Lung (tissue), 16 donors: ENCODE results near the gene LRRC10. TPM values are rescaled to one million over a fixed set of nuclear protein-coding genes. Genes with fewer than 3 reads are reported as not detected.

Experiments
- ATAC-seq: fragments of 200-7000 bp; cut with Tn5 transposase; one replicate; pipeline ENCODE4 v1.9.1; 2020; ENCODE audit warnings: moderate number of reproducible peaks; ENCODE audit not compliant: insufficient read depth, low FRiP score
- DNase-seq, 3 donors: peaks; one replicate each; pipeline ENCODE4 v3.0.0-alpha.2; 2013 to 2017
- H3K27ac ChIP-seq, 2 donors: one replicate each; pipeline ENCODE4 v1.5.1; 2013; ENCODE audit warnings: mild to moderate bottlenecking in 2 of 2, moderate library complexity in 2 of 2, control low read depth in 1 of 2, inconsistent platforms in 1 of 2, low read depth in 1 of 2, low read length in 1 of 2
- H3K27me3 ChIP-seq, 3 donors: one replicate each; pipeline ENCODE4 v1.5.1; 2013; ENCODE audit warnings: low read length in 2 of 3; ENCODE audit not compliant: control insufficient read depth in 3 of 3, insufficient read depth in 3 of 3
- H3K36me3 ChIP-seq, 4 donors: one replicate each; pipeline ENCODE4 v1.5.1; 2013; ENCODE audit warnings: low read length in 4 of 4, mild to moderate bottlenecking in 1 of 4, moderate library complexity in 1 of 4; ENCODE audit not compliant: control insufficient read depth in 4 of 4, insufficient read depth in 4 of 4
- H3K4me1 ChIP-seq, 5 donors: one replicate each; pipeline ENCODE4 v1.5.1; 2013; ENCODE audit warnings: low read length in 5 of 5, mild to moderate bottlenecking in 2 of 5, moderate library complexity in 1 of 5; ENCODE audit not compliant: control insufficient read depth in 5 of 5, insufficient read depth in 5 of 5
- H3K4me3 ChIP-seq: one replicate; pipeline ENCODE4 v1.5.1; 2013; ENCODE audit warnings: mild to moderate bottlenecking, control low read depth, moderate library complexity
- H3K9ac ChIP-seq, 2 donors: one replicate each; pipeline ENCODE4 v1.5.1; 2013; ENCODE audit warnings: low read length in 2 of 2, control low read depth in 1 of 2; ENCODE audit not compliant: insufficient read depth in 1 of 2
- H3K9me3 ChIP-seq, 4 donors: one replicate each; pipeline ENCODE4 v1.5.1; 2013; ENCODE audit warnings: low read length in 3 of 4, mild to moderate bottlenecking in 1 of 4, moderate library complexity in 1 of 4; ENCODE audit not compliant: control insufficient read depth in 4 of 4, insufficient read depth in 3 of 4
- CTCF ChIP-seq: IDR thresholded peaks from 2 replicates; pipeline ENCODE4 v1.5.1; 2012; ENCODE audit warnings: mild to moderate bottlenecking; ENCODE audit errors: control extremely low read depth, extremely low read depth
- WGBS, 2 donors: extraction: QIAGEN DNeasy Blood & Tissue Kit; methylation state at CpG; one replicate each; pipeline ENCODE4 v1.1.7; 2013; 5-methylcytosine and 5-hydroxymethylcytosine counted together
- long read RNA-seq, 5 donors: transcript quantifications; one replicate each; lab custom pipeline, GENCODE V29; 2026
- polyA plus RNA-seq, 2 donors: library from polyadenylated mRNA; stranded (reverse); fragments of 200-250 nt; gene quantifications; one replicate each; pipeline ENCODE4 v1.2.1, GENCODE V29; 2013
- total RNA-seq, 2 donors: library from RNA; depleted of rRNA in 1 of 2; stranded (reverse); fragments of >200 nt in 1 of 2; gene quantifications; one replicate each; pipeline ENCODE4 v1.2.1, GENCODE V29; 2014 to 2021
- donor health status: control.
- donor health status: control.
- donor health status: Bipolar disorder and iron deficiency.
- donor health status: healthy.
- donor health status: DM: yes; HTN: yes; CAD: no.

The LRRC10 gene
- total RNA-seq (under 1 TPM in 1 of 2 donors, not detected in 1; 0.40 TPM), polyA plus RNA-seq (not detected)
- long read RNA-seq, donor 1, partial matches to known transcripts: 0 of 2 reads
- long read RNA-seq, donor 1, other reads (novel, unspliced or antisense): 0 of 2 reads
- long read RNA-seq, donor 2: 0 reads
- long read RNA-seq, donor 3: 0 reads
- long read RNA-seq, donor 4: 0 reads
- long read RNA-seq, donor 5, partial matches to known transcripts: 0 of 1 reads
- long read RNA-seq, donor 5, other reads (novel, unspliced or antisense): 0 of 1 reads

- TF ChIP-seq CTCF: no peak
- 95 to 99% methylated on average over 11 of the region's 11 CpGs for WGBS, 2 donors
- Histone ChIP-seq H3K36me3 (no peaks in the 10 kb centered on the region), H3K27me3 (no peaks in the 10 kb centered on the region), H3K4me1 (peaks cover 0 to 4% (median 0%) of the 10 kb centered on the region in 5 donors), H3K9ac (no peak within 1 kb of the TSS), H3K4me3 (no peak within 1 kb of the TSS), H3K27ac (peak within 1 kb of the TSS in 1 of 2 donors; percentile 37), H3K9me3 (peaks cover 0 to 2% (median 0%) of the 10 kb centered on the region in 4 donors)
- ATAC-seq (no peak), DNase-seq (no peak)
Measured at GRCh38 chr12:69610729-69611128, at the start of gene LRRC10. TSS of gene LRRC10 (minus strand) at chr12:69610907. CDS start at chr12:69610838, 69 bp downstream.

- no peak for TF ChIP-seq CTCF
- Histone ChIP-seq H3K27ac (no peak overlapping the region), H3K4me1 (peaks cover 0 to 3% (median 2%) of the 10 kb centered on the region in 5 donors), H3K9ac (no peak overlapping the region), H3K36me3 (no peaks in the 10 kb centered on the region), H3K27me3 (no peaks in the 10 kb centered on the region), H3K4me3 (no peak overlapping the region), H3K9me3 (peaks cover 0 to under 1% (median 0%) of the 10 kb centered on the region in 4 donors)
- ATAC-seq (no peak), DNase-seq (no peak)
- 78 to 80% methylated on average over 1 of the region's 1 CpG for WGBS, 2 donors
Measured at GRCh38 chr12:69660164-69660863, 49.6 kb upstream of the LRRC10 start.

GRCh38 chr12:69658203-69658602, 47.5 kb upstream of the LRRC10 start:
- Histone ChIP-seq H3K4me3 (no peak overlapping the region), H3K9me3 (peaks cover 0 to 3% (median 0%) of the 10 kb centered on the region in 4 donors), H3K27me3 (no peaks in the 10 kb centered on the region), H3K4me1 (peaks cover 0 to 4% (median 3%) of the 10 kb centered on the region in 5 donors), H3K36me3 (no peaks in the 10 kb centered on the region), H3K27ac (no peak overlapping the region), H3K9ac (no peak overlapping the region)
- DNase-seq (no peak), ATAC-seq (no peak)
- 63 to 78% methylated on average over 2 of the region's 2 CpGs for WGBS, 2 donors
- TF ChIP-seq CTCF: no peak
